ENCODE measurements around the gene FHAD1.

FHAD1 gene

GRCh38 chr1:15220825-15221431, 26.1 kb upstream of the FHAD1 start:
- TF ChIP-seq CTCF (IDR thresholded peaks at IDR 0.05): no peak

DNA sequence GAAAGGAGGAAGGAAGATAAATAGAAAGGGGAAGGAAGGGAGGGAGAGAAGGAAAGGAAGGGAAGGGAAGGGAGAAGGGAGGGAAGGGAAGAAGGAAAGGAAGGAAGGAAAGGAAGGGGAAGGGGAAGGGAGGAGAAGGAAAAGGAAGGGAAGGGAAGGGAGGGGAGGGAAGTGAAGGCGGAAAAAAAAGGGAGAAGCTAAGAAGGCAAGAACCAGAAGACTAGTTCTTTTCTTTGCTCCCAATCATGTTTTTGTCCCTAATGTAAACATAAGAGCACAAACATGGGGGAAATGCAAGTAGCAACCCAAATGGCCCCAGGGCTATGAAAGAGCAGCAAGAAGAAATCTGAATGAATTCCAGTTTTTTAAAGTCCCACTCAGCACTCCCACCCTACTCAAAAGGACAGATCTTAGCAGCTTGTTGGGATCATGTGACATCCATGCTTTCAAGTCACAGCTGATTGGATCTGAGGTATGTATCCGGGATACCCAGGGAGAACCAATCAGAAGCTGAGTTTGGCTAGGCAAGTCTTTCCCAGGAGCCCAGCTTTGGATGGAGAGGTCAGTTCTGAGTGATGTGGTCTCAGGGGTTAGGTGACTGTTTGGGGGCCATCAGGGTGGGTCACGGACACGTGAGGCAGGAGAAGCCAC, 24.2 kb upstream of the FHAD1 start:
- TF ChIP-seq CTCF (IDR thresholded peaks at IDR 0.05): no peak

DNA sequence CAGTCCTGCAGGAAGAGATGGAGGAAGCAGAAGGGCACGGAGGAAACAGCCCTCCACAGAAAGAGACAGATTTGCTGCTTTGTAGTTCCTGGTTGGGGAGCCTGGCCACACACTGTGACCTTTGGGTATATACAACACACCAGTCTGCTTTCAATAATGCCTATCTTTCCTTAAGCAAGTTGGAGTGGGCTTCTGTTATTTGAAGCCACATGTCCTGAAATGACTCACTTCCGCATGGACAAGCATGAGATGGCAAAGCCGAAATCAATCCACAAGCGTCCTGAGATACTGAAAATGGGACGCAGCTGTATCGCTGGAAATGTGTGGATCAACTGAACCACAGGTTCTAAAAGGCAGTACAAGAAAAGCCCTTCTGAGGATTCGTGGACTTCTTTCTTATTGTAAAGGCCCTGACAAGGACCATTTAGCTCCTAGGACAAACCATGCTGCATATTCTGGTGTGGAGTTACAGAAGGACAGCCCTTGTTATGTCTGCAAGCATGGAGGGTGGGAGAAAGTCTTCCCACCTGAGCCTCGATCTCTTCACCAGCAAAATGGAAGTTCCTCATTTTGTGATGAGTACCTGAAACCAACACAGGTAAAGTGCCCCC, 22.7 kb upstream of the FHAD1 start:
- TF ChIP-seq CTCF (IDR thresholded peaks at IDR 0.05): no peak

DNA sequence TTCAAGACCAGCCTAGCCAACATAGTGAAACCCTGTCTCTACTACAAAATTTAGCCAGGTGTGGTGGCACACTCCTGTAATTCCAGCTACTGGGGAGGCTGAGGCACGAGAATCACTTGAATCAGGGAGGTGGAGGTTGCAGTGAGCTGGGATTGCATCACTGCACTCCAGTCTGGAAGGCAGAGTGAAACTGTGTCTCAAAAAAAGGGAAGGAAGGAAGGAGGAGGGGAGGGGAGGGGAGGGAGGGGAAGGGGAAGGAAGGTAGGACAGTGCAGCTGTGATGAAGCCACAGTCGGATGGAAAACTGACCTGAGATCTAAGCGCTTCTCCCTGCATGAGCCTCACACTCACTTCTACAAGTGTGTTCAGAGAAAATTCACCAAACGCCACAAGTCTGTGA, 22.0 kb upstream of the FHAD1 start:
- TF ChIP-seq CTCF (IDR thresholded peaks at IDR 0.05): no peak

GRCh38 chr1:15225461-15225860, 21.6 kb upstream of the FHAD1 start:
- TF ChIP-seq CTCF (IDR thresholded peaks at IDR 0.05): no peak

DNA sequence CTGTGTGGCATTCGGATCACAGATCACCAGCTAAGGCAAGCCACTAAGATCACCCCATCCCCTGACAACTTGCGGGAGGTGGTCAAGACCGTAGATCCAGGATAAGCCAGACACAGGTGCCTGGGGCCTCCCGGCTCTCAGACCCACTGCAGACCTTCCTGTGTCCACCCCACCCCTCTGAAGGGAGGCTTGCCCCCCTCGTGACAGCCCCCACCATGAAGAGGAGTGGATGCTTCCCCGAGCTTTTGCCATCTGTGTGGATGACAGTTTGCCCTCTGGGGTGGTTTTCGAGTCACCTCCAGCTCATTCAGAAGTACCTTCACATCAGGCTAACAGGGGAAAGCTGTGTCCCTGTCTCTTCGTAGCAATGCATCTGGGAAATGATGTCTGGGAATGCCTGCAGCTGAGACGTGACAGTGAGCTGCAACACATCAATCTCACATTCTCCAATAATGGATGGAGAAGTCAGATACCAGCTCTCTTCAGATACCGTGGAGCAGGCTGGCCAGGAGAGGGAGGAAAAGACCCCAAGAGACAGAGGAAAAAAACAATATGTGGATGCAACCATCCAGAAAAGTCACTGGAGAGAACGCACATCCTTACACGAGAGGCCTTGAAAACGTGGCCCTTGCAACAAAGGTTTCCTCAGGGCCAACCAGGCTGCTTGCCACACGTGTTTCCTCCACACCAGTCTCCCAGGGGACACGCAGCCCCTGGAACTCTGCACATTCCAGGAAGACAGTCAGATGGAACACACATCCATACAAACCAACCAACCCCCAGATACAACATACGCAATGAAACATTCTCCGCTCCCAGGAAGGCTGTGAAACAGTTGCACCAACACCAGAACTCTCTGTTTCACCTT, 20.4 kb upstream of the FHAD1 start:
- TF ChIP-seq CTCF (IDR thresholded peaks at IDR 0.05): no peak

GRCh38 chr1:15229707-15230131, 17.3 kb upstream of the FHAD1 start:
- no peak for TF ChIP-seq CTCF (IDR thresholded peaks at IDR 0.05)

Data from LNCAP (cell line).